GM18520 (cell line): ENCODE data around the gene RHOF.

Experiments used
- ATAC-seq: cut with Tn5 transposase; IDR thresholded peaks from one replicate; pipeline ENCODE4 v1.9.1; 2021; ENCODE audit not compliant: unreplicated experiment

The RHOF gene

DNA sequence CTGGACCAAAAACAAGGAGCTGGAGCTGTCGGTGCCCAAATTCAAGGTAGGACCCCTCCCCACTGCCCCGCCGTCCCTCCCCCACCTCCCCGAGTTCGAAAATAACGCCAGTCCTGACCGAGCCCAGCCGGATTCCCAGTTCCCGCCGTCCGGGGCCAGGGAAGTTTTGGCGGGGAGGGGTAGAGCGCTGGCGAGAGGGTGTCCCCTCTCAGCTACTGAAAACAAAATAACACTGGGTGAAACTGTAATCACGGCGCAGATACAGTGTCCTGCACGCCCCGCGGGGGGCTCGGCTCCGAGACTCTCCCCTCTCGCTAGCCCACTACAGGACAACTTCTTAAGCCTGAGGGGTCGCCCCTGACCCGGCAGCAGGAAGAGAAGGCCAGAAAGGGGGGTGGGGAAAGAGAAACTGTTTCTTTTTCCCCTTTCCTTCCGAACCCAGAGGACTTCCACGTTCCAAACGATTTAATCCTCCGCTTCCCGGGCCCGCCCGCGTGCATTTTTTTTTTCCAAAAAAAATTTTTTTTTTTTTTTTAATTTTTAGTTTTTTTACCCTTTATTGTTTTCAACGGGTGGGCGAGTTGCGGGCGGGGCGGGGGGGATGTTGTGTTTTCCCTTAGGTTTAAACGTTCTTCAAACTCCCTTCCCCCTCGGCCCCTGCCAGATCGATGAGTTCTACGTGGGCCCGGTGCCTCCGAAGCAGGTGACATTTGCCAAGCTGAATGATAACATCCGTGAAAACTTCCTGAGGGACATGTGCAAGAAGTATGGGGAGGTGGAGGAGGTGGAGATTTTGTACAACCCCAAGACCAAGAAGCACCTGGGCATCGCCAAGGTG, 11.9 kb upstream of the RHOF start:
- ATAC-seq, result no peak

DNA sequence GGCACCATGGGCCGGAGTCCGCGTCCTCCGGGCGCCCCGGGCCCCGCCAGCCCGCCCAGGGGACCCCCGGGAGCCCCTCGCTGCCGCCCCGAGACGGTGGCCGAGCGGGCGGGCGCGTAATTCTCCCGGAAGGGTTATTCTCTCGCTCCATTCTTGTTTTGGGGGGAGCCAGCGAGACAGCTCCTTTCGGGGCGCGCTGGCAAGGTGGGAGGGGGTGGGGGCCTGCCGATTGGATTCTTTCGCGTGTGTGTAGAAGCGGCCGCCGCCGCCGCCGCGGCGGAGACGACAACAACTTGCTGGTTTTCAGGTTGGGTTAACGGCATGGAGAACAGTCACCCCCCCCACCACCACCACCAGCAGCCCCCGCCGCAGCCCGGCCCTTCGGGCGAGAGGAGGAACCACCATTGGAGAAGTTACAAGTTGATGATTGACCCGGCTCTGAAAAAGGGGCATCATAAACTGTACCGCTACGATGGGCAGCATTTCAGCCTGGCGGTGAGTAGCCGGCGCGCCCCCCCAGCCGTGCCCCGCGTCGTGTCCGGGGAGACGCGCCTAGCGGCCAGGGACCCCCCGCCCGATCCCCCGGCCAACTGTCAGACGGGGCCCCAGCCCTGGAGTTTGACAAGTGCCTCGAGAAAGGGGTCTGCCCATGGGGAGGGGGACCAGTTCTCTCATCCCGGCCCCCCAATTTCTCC, 11.1 kb upstream of the RHOF start:
- ATAC-seq, result no peak

DNA sequence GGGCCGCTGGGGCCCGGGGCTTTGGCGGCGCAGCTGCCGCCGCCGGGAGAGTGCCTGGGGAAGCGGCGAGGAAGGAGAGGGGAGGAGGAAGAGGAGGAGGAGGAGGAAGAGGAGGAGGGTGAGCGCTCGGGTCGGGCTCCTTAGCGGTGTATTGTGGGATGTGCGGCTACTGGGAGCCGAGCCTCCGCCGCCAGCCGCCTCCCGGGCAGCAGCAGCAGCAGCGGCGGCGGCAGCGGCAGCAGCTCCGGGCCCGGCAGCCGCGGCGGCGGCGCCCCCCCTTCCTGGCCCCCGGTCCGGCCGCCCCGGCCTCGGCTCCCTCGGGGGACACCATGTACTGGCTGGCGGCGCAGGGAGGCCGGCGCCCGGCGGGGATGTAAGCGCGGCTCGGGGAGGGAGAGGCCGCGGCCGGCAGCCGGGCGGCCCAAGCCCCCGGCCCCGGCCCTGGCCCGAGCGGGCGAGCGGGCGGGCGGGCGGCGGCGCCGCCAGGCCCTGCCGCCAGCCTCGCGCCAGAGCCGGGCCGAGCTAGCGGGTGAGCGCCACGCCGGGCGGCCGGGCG, 10.5 kb upstream of the RHOF start, which contains the start of gene SETD1B:
SETD1B (plus strand) TSS at position 149 of the 556 bp plus-strand sequence. CDS start 729 bp downstream, outside the sequence.
- no peak for ATAC-seq

DNA sequence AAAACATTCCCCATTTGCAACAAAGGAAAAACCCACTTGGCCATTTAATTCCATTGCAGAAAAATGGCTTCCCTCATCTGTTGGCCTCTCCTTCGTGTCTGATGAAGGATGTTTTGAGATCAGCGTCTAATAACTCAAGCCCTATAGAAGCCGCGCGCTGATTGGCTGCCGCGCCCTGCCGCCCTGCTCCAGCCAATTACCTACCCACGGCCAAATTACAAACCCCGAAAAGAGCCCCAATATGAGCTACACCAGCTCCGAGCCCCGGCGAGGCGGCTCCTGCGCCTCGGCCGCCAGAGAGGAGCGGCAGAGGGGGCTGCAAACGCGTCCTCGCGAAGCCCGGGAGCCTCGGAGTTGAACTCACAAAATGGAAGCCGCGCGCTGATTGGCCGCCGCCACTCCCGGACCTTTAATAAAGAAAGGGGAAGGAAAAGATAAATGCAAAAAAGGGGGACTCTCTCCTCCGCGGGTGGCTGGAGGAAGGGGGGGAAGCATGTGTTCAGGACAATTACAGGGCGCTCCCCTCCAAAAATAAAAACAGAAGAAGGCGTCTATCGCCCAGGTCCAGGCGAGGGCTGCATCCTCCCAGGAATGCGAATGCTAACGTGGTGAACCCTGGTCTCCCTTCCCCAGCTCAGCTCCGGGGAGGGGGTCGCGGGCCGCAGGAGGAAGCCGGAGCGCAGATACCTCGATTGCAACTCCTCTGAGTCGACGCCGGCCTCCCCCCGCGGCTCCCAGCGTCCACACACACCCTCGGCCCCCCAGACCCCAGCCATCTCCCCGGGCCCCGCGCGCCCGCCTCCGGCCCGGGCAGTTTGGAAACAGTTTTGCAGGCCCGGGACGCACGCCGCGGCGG, 9.6 kb upstream of the RHOF start:
- ATAC-seq, result peak; percentile 34

DNA sequence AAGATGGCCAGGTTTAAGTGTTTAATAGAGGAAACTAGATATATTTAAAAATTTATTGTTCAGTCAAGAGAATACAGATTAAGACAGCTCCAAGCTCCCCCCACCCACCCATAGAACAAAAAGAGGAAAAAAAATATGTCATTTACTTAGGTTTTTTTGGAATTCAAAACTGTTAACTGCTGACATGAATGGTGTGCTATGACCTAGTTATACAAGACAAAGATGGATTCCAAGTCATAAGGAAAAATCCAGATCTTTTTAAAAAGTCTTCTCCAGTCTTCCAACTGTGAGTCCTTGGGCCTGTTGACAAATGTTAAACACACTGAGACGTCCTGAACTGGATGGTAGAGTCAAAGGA, 9.0 kb upstream of the RHOF start:
- ATAC-seq, result no peak

DNA sequence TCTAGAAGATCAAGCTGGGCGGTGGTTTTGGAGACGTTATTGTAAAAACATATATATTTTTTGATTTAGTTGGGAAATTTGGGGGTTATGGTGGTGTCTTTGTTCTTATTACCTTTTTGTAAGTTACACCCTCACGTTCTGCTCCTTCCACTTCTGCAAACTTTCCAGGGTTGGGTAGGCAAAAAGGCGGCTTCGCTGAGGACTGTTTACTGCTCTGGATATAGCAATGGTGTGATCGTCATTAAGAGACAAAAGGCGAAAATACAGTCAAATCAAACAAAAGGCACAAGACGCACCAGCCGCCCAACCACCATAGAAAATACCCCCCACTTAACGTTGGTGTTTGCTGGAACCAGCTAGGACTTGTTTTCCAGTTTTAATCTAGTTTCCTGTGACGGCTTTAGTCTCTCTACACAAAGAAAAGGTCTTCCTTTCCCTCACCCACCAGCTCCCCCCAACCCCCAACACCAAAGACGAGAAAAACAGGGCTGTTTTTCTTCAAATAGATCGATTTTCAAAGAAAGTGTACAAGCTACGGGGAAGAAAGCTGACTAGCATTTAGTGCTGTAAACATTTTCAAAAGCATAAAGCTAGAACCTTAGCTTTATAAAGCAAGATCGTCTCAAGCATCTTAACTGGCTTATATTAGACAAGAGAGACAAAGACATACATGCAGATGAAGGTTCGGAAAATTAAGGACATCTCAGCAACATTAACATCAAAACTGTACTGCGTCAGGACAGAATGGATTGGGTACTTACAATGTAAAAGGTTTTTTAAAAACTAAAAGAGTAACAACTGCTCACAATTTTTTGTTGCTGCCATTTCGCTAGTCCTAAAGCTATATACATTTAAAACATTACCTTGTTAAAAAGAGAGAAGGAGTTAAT, 8.4 kb upstream of the RHOF start:
- ATAC-seq, result no peak

DNA sequence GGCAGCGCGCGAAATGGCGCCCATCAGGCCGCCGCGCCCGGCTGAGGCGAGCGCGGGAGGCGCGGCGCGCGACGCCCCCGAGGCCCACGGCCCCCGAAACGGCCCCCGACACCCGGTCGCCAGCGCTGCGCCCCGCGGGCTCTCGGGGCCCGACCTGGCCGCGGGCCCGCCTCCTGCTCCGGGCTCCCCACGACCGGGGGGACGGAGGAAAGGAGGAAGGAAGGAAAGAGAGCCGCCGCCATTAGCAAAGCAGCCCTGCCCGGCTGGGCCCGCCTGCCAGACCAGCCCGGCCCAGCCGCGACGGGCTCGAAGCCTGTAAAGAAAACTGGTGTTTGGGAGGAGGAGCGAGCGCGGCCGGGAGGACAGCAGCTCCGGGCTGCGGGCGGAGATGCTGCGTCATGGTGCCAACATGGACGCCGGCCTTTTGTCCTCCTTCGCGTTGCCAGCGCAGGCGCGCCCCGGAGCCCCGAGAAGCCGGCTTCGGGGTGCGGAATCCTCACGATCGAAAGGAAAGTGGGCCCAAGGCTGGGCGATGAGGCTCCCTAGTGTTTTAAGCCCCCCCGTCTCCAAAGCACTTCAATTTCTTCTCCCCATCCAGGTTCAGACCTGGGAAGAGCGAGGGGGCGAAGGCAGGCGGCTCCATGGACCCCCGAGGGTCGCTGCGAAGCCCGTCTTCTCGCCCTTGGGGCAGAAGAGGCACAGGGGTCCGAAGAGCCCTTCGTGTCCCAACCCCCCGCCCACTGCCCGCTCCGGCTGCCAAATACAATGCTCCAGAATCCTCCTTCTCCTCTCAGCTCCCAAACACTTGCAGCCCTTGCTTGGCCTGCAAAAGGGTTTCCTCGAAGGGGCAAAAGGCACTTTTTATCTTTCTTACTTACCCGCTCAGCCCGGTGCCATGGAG, 7.5 kb upstream of the RHOF start:
- ATAC-seq, result no peak

DNA sequence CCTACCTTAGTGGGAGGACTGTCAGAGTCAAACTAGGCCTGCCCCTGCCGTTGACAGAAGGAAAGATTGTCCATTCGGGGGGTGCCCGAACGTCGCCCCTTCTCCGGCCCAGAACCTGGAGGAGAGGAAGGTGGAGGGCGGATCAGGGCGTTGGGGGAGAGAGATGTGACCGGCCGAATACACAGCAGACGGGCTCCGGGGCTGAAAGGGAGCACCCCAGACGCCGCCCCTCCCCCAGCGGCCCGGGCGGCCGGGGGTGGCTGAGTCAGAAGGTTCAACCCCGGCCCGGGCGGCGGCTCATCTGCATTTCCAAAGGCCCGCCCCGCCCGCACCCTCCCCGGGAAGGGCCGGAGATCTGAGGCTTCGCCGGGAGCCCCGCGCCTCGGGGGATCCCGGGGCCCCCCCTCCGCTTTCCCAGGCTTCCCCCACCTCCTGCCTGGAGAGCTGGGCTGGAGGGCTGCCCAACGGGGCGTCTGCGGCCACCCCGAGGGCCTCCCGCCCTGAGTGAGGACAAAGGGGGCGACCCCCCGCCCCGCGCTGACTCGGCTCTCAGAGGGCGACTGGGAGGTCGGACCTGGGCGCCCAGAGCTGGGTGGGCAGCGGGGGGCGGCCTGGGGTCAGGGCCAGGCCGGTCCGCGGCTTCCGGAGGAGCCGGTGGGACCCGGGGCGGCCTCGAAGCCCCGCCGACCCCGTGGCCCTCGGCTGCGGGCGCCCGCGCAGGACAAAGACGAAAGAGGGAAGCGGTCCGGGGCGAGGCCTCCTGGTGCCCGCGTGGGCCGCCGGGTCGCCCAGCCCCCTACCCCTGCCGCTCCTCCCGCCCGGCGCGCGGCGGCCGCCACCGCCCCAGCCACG, 6.6 kb upstream of the RHOF start:
- ATAC-seq, result peak; percentile 18

DNA sequence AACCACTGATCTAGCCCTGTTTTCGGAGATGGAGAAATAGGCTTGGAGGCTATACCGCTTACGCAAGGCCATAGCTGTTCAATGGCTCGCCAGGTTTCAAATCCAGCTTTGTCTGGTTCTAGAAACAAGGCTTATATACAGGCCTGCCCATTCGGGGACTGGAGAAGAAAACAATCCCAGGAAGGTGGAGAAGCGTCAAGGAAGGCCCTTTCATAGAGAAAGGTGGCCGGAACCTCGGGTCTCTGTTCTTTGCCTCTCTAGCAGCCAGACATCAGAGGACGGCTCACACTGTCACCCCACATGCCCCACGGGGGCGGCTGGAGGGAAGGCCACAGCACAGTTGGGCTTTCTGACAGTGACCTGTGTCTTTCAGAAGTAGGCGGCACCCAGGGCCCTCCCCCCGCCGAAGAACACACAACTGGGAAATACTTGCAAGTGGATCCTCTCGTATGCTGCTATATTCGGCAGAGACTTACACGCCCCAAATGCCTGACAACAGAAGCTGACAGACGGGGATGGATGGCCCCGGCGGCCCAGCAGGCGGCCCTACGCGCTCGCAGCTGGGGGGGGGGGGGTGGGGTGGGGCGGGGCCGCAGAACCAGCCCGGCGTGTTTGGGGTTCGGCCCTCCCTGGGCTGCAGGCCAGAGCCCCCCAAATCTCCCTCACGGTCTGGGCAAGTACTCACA, 5.8 kb upstream of the RHOF start:
- no peak for ATAC-seq

DNA sequence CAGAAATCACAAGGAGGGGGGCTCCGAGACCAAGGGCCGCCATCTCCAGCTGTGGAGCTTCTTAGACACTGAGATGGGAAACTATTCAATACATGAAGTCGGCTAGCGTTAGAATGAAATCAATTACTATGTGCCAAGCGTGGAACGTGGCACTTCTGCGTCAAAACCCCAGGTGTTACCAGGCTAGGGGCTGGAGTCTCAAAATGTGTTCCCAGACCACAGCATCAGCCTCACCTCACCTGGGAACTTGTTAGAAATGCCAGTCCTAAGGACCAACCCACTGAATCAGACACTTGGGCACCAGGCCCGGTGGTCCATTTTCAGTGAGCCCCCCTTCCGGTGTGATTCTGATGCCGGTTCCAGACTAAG, 5.3 kb upstream of the RHOF start:
- ATAC-seq, result no peak

DNA sequence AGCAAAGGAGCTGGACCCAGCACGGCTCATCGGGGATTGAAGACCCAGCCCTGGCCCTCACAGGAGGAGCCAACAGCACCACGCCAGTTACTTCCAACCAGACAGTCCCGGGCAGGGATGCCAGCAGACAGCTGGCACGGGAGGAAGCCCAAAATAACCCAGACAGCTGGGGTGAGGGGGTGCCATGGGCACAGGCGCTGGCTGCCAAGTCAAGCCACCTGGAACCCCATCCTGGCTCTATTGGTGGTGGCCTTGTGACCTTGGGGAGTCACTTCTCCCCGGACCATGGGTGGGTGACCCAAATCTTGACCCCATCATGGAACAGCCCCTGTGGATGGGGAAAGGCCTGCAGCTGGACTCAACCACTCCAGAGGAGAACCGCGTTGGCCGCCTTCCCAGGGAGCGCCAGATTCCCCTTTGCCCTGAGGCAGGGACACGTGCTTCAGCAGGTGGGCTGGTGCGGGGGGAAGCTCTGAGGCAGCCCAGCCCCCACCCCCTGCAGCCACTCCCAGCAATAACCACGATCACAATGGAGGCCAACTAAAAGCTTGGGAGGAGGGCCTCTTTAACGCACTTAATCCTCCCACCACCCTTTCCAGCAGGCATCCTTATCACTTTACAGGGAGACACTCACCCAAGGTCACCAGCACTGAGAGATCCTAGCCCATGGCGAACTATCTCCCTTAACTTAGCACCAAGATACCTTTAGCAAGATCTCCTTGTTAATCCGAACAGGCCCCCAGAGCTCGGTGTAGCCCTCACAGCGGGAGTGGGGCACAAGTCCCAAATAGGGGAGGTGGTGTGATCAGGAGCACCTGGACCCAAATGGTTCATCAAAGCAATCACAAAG, 4.7 kb upstream of the RHOF start:
- ATAC-seq, result no peak

DNA sequence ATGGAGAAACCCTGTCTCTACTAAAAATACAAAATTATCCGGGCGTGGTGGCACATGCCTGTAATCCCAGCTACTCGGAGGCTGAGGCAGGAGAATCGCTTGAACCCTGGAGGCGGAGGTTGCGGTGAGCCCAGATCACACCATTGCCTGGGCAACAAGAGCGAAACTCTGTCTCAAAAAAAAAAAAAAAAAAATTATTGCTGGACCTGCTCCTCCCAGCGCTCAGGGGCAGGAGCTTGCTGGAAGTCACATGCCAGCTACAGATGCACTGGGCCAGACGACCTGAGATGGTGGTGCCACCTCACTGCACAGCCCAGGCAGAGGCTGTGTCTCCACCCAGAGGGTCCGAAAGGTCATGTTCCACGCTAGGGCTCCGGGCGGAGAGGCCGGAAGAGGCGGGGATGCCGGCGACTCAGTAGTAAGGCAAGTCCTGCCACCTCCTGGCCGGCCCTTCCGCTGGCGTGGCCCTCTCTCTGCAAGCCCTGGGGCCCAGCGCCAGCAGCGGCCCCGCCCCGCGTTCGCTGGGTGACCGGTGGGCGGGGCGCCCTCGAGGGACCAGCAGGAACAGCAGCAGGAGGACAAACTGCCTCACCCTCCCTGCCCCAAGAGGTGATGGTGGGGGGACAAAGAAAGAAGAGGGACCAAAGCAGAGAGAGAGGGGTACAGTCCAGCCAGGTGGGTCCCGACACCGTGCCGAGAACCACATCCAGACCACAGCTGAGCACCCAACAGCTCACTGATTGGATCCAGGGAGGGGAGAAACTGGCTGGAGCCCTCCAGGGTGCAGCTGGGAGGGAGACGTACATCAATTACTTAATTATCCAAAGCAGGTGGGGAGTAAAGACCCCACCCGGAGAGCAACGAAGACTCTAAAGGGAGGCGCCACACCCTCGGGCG, 3.6 kb upstream of the RHOF start:
- ATAC-seq, result no peak

DNA sequence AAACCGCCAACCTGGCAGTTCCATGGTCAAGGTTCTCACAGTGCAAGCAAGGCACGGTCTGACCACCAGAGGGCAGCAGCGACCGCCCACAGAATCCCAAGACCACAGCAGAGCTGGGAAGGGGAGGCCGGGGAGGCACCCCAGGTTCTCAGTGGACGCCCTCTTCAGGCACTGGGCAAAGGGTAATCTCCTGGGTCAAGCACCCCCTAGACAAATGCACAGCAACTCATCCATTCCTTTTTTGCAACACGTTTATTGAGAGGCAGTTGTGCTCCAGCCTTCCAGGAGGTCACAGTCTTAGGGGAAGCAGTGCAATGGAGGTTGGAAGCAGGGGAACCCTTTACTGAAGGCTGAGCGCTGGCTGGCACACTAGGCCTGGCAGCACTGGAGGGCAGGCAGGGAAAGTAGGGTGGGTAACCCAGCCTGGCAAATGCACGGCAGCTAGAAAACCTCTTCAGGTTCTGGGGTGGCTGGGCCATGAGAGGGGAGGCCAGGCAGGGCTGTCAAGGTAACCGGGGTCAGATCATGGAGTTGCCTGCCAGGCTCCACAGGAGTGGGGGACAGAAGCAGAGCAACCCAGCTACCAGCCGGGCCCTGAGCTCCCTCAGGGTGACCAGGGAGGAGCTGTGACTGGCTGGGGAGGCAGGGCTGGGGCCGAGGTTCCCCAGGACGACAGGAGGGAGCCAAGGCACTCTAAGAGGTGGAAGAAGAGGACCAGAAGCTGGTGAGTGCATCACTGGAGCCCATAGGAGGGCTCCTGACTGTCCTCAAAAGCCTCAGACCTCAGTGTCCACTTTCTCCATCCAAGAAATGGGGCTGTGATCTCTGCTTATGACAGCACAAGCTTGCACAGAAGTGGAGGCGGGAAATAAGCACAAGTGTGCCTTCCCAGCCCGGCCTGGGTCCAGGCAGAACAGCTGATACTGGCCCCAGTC, 1.8 kb upstream of the RHOF start:
- no peak for ATAC-seq

DNA sequence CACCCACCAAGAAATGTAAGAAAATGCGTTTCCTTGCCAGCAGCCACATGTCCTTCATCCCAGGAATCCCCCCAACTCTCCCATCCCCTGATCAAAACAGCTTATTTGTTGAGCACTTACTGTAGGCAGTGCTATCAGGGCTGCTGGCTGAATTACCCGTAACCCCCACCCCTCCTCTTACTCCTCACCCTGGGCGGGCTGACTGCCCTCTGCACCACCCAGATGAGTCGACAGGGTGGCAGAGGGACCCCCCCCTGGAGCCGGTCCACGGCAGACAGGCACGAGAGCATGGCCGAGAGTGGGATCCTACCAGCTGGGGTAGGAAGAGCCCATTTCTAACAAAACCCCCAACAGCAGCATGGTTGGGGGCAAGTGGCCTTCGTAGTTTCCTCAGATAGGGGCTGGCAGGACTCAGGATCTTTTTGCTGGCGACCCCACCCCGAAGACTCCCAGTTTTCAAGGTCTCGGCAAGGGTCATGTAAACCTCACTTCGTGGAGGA, 1.1 kb upstream of the RHOF start:
- no peak for ATAC-seq
